Liver (tissue), 3 donors: ENCODE data around the gene LRATD1.

Source experiments
- RAD21 ChIP-seq, 2 donors: IDR thresholded peaks; 2 replicates each; pipeline ENCODE4 v1.6.1; 2016; ENCODE audit warnings: antibody characterized with exemption in 2 of 2, mild to moderate bottlenecking in 2 of 2
- TF ChIP-seq, protein P1 (sequence below): fragments of 150-350 bp; IDR thresholded peaks from 2 replicates; pipeline ENCODE4 v1.5.1; 2017; ENCODE audit warnings: improper control_type of control experiment, low read depth, low read length; ENCODE audit not compliant: missing input control
- donor health status: healthy.
- donor health status: healthy.

DNA sequence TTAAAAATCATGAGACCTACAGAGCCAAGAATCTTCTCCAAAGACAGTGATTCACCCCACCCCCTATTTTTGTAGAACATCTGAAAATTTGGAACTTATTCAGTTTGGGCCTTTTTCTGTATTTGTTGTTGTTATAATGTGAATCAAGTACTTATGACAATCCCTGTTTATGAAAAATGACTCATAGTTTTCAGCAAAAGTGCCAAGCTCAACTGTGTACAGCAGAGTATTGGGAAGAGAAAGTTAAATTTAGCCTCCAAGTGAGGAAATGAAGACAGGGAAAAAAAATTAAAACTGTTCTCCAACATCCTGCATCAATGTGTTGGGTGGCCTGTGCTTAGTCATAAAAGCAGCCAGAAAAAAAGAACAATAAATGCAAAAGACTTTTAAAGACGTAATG lies 46.2 kb downstream of the LRATD1 start:
- TF ChIP-seq, protein P1, sequence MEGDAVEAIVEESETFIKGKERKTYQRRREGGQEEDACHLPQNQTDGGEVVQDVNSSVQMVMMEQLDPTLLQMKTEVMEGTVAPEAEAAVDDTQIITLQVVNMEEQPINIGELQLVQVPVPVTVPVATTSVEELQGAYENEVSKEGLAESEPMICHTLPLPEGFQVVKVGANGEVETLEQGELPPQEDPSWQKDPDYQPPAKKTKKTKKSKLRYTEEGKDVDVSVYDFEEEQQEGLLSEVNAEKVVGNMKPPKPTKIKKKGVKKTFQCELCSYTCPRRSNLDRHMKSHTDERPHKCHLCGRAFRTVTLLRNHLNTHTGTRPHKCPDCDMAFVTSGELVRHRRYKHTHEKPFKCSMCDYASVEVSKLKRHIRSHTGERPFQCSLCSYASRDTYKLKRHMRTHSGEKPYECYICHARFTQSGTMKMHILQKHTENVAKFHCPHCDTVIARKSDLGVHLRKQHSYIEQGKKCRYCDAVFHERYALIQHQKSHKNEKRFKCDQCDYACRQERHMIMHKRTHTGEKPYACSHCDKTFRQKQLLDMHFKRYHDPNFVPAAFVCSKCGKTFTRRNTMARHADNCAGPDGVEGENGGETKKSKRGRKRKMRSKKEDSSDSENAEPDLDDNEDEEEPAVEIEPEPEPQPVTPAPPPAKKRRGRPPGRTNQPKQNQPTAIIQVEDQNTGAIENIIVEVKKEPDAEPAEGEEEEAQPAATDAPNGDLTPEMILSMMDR, result no peak
- no peak for TF ChIP-seq RAD21 (IDR thresholded peaks at IDR 0.05)
